Measurements from ENCODE around the gene USP33. TPM values are rescaled to one million over a fixed set of nuclear protein-coding genes. Genes with fewer than 3 reads are reported as not detected.

USP33 gene
- total and polyA plus RNA-seq, 11 donors: 17.1 to 40.5 (median 27.8) TPM

DNA sequence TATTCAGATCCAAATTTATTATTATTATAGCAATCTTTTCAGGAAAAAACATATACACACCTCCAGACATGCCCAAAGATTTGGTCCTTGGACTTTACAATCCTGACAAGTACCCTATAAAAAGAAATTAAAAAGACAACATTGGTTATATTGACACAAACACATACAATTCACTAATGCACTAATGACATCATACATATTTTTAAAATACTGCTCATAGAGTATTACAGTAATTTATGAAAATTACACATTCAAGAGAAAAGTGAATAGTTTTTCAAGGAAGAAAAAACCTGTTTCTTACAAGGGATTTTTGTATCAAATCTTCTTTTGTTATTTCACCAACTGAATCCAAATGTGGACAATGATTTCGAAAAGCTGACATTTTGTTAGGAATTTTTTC lies 18.3 kb downstream of the USP33 start:
- Histone ChIP-seq H3K27me3 (no peaks in the 10 kb centered on the region), H3K27ac (no peak overlapping the region), H3K36me3 (peaks cover 0 to 49% (median 39%) of the 10 kb centered on the region in 9 donors), H3K9me3 (no peaks in the 10 kb centered on the region), H3K4me3 (no peak overlapping the region), H3K4me1 (peaks cover 0 to 10% (median 2%) of the 10 kb centered on the region in 12 donors)
- 89 to 94% (median 92%) methylated on average over 1 of the region's 1 CpG for WGBS, 4 donors
- DNase-seq (no peak), ATAC-seq (no peak)
- intact Hi-C loops (cut with DNase I): no loop called here
- no peak for TF ChIP-seq POLR2A (IDR thresholded peaks at IDR 0.05)
- TF ChIP-seq, protein P1, sequence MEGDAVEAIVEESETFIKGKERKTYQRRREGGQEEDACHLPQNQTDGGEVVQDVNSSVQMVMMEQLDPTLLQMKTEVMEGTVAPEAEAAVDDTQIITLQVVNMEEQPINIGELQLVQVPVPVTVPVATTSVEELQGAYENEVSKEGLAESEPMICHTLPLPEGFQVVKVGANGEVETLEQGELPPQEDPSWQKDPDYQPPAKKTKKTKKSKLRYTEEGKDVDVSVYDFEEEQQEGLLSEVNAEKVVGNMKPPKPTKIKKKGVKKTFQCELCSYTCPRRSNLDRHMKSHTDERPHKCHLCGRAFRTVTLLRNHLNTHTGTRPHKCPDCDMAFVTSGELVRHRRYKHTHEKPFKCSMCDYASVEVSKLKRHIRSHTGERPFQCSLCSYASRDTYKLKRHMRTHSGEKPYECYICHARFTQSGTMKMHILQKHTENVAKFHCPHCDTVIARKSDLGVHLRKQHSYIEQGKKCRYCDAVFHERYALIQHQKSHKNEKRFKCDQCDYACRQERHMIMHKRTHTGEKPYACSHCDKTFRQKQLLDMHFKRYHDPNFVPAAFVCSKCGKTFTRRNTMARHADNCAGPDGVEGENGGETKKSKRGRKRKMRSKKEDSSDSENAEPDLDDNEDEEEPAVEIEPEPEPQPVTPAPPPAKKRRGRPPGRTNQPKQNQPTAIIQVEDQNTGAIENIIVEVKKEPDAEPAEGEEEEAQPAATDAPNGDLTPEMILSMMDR (IDR thresholded peaks at IDR 0.05): no peak

DNA sequence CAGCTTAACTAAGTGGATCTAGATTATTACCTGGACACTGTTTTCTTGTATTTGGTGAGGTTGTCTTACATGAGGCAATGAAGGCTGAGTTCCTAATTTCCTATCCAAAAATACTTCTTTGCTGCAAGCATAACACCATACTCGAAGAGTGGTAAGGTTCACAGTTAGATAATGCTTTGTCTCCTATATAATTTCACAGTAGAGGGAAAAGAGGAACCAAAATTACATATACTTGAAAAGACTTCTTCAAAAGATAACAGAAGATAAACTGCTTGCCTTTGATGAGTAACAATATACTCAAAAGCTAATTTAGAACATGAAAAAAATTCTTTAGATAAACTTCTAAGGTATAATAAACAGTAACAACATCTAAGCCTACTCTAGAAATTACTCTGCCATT lies 20.4 kb downstream of the USP33 start:
- ATAC-seq: no peak

DNA sequence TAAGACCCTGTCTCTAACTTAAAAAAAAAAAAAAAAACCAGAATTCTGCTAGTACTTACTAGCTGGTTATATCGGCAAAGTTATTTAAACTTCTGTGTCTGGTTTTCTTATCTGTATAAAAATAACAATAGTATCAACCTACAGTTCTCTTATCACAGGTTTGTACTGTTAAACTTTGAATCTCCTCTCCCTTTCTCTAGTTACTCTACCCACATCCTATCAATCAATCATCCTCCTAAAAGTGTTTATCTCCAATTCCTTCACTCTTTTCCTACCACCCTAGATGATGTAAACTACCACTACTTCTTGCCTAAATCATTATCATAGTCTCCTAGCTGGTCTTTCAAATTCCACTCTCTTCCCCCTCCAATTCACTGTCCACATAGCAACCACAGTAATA lies 27.6 kb downstream of the USP33 start:
- H3K36me3 ChIP-seq: peaks cover 0 to 85% (median 71%) of the 10 kb centered on the region in 9 donors
- H3K9me3 ChIP-seq: no peaks in the 10 kb centered on the region
- peaks cover 0 to 7% (median 0%) of the 10 kb centered on the region in 12 donors for H3K4me1 ChIP-seq
- no peak overlapping the region for H3K27ac ChIP-seq
- no peak for DNase-seq
- intact Hi-C loops (cut with DNase I): no loop called here
- WGBS, 4 donors: 22 to 40% (median 35%) methylated on average over 1 of the region's 1 CpG
- H3K27me3 ChIP-seq: no peaks in the 10 kb centered on the region
- TF ChIP-seq POLR2A (IDR thresholded peaks at IDR 0.05): no peak
- TF ChIP-seq, protein P1 (IDR thresholded peaks at IDR 0.05): no peak
- ATAC-seq: no peak
- no peak overlapping the region for H3K4me3 ChIP-seq

More for the DNA sequence above, 20.4 kb downstream of the USP33 start:
- no peak overlapping the region for H3K27ac ChIP-seq
- H3K4me1 ChIP-seq: peaks cover 0 to 10% (median 2%) of the 10 kb centered on the region in 12 donors
- TF ChIP-seq POLR2A (IDR thresholded peaks at IDR 0.05): no peak
- TF ChIP-seq, protein P1 (IDR thresholded peaks at IDR 0.05): no peak
- no peak overlapping the region for H3K4me3 ChIP-seq
- DNase-seq: no peak
- 87 to 92% (median 88%) methylated on average over 1 of the region's 1 CpG for WGBS, 4 donors
- intact Hi-C loops (cut with DNase I): no loop called here
- peaks cover 0 to 69% (median 56%) of the 10 kb centered on the region in 9 donors for H3K36me3 ChIP-seq
- no peaks in the 10 kb centered on the region for H3K9me3 ChIP-seq
- no peaks in the 10 kb centered on the region for H3K27me3 ChIP-seq

DNA sequence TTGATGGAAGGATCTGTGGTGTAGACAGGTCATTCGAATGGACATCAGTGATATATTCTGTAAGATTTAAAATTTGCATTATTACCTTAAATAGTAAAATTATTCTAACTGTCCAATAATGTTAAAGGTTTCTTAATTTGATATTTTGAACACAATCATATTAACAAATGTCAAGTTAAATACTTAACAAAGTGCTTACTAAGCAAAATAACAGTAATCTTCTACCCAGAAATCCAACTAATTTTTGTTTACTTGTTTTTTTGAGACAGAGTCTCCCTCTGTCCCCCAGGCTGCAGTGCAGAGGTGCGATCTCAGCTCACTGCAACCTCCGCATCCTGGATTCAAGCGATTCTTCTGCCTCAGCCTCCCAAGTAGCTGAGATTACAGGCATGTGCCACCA lies 33.9 kb downstream of the USP33 start:
- 95 to 98% (median 97%) methylated on average over 4 of the region's 4 CpGs for WGBS, 4 donors
- H3K27me3 ChIP-seq: no peaks in the 10 kb centered on the region
- intact Hi-C loops (cut with DNase I): loop anchor here in 2 of 10 donors (10.0 kb wide), 2 partner anchors 209 to 239 kb away; no protein-coding TSS in a partner anchor
- H3K4me1 ChIP-seq: peaks cover 0 to 4% (median 0%) of the 10 kb centered on the region in 12 donors
- H3K27ac ChIP-seq: no peak overlapping the region
- no peak overlapping the region for H3K4me3 ChIP-seq
- no peak for TF ChIP-seq POLR2A (IDR thresholded peaks at IDR 0.05)
- TF ChIP-seq, protein P1 (IDR thresholded peaks at IDR 0.05): no peak
- H3K36me3 ChIP-seq: peaks cover 0 to 100% (median 97%) of the 10 kb centered on the region in 9 donors
- DNase-seq (no peak), ATAC-seq (no peak)
- H3K9me3 ChIP-seq: no peaks in the 10 kb centered on the region

Measured in heart left ventricle (tissue), 16 donors.